ENCODE results near the gene TNFRSF6B.

The TNFRSF6B gene

DNA sequence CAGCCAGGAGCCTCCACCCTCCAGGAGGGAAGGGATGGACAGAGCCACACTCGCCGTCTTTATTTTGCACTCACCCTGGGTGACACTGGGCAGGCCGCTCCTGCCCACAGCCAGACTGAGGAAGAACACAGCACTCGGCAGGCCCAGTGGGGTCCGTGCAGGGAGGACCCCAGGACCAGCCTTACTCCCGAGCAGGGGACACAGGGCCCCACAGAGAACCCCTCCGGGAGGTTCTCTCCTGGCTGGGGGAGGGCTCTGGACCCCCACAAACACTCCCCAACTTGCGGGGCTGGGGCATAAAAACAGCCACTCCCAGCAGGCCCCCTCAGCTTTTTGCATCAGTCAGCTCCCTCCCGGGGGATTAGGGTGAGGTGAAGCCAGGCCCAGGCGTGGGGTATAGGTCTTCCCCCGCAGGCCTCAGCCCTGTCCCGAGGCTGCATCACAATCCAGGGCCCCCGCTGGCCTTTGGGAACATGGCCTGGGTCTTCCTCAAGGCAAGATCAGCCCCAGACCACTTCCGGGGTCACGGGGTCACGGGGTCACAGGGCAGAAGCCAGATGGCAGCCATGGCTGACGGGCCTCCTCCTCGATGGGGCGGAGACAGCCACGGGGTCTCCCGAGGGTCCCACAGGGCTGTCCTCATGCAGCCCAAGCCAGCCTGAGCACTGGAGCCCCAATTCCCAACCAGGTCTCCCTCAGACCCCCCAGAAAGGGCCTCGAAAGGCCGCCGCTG lies 3.2 kb downstream of the TNFRSF6B start:
- TF ChIP-seq, protein P1, sequence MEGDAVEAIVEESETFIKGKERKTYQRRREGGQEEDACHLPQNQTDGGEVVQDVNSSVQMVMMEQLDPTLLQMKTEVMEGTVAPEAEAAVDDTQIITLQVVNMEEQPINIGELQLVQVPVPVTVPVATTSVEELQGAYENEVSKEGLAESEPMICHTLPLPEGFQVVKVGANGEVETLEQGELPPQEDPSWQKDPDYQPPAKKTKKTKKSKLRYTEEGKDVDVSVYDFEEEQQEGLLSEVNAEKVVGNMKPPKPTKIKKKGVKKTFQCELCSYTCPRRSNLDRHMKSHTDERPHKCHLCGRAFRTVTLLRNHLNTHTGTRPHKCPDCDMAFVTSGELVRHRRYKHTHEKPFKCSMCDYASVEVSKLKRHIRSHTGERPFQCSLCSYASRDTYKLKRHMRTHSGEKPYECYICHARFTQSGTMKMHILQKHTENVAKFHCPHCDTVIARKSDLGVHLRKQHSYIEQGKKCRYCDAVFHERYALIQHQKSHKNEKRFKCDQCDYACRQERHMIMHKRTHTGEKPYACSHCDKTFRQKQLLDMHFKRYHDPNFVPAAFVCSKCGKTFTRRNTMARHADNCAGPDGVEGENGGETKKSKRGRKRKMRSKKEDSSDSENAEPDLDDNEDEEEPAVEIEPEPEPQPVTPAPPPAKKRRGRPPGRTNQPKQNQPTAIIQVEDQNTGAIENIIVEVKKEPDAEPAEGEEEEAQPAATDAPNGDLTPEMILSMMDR (IDR thresholded peaks at IDR 0.05) = no peak

DNA sequence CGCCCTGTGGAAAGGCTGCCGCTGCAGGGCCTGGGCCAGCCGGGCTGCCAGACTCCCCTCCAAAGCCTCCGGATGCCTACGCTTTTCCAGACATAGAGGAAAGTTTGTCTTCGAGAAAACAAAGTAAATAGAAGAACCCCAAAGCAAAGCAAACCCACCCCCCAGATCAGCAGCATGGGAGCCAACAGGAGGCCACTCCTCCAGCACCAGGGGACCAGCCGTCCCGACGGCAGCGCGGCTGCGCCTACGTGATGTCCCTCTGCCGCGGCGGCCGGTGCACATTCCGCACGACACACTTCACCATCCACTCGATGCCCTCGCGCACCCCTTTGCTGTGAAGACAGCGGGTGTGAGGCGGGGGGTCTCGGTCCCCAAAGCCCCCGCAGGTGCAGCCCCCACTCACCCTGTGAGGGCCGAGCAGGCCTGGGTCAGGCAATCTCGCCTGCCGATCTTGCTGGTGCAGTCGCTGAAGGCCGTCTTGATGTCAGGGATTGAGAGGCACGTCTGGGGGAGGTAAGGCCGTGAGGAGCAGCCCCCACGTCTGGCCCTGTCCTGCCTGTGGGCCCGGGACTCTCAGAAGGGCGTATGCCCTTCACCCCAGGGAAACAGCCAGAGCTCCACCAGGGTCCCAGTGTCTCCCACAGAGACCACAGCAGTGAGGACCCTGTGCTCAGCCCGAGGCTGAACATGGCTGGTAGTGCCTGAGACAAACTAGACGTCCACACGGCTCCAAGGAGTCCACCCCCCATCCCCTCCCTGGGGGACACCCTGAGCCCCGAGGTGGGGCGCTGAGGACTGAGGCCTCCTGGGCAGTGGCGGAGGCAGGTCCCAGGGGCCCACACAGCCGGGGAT lies 4.0 kb downstream of the TNFRSF6B start:
- TF ChIP-seq, protein P1 (IDR thresholded peaks at IDR 0.05) = no peak

- TF ChIP-seq, protein P1 (IDR thresholded peaks at IDR 0.05) = no peak
Measured at GRCh38 chr20:63701051-63701328, 4.5 kb downstream of the TNFRSF6B start.

DNA sequence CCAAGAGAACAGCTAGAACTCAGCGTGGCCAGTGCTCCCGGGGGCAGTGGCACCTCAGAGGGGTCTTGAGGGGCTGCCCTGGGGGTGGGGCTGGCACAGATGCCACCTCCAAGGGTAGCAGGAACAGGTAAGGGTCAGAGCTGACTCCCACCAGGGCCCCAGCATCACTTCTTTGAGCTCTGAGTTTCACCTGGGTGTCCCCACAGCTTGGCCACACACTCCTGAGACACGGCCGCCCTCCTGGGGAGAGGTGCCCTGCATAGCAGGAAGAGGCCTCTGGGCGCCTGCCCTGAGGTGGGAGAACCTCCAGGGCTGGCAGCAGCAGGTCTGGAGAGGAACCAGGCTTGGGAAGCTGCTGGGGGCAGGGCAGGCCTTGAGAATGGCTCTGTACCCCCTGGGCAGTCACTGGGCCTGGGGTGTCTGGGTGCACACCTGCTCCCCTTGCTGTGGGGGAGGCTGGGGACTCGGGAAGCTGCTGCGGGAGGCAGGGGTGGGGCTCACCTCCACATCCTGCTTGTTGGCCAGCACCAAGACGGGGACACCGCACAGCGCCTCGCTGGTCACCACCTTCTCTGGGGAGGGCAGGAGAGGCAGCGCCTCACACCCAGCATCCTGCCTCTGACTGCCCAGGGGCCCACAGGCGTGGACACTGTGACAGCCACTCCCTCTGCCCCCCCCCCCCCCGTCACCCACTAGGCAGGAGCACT lies 5.0 kb downstream of the TNFRSF6B start:
- TF ChIP-seq, protein P1 (IDR thresholded peaks at IDR 0.05) = no peak

DNA sequence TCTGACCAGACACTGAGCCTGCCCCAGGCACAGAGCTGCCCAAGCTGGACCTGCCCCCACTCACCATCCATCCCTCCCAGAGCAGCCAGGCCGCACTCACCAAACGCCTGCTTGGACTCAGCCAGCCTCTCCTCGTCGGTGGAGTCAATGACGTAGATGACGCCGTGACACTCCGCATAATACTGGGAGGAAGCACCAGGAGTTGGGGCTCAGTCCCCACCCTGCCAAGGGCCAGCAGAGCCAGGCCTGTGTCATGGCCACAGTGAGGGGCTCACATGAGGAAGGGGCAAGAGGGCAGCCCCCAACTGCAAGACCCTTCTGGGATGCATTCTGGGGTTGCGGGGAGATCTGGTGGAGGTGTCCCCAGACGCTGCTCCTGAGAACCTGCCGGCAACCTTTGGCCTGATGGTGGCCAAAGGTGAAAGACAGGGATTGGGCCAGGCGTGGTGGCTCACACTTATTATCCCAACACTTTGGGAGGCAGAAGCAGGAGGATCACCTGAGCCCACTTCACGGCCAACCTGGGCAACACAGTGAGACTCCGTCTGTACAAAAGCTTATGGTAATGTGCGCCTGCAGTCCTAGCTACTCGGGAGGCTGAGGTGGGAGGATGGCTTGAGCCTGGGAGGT lies 5.7 kb downstream of the TNFRSF6B start:
- TF ChIP-seq, protein P1 (IDR thresholded peaks at IDR 0.05) = no peak

- TF ChIP-seq, protein P1 (IDR thresholded peaks at IDR 0.05) = no peak
Measured at GRCh38 chr20:63702751-63703470, 6.5 kb downstream of the TNFRSF6B start.

Measured in LNCAP (cell line).